ENCODE results near the gene HAUS3. TPM values are rescaled to one million over a fixed set of nuclear protein-coding genes. Genes with fewer than 3 reads are reported as not detected.
"Not testable (repeated sequence)": the region's sequence is repeated elsewhere in the genome, so short reads cannot be mapped to it uniquely, and the experiment has no call there.

The HAUS3 gene
- total RNA-seq, 1 experiment from 2014 or later: 9.5 TPM

DNA sequence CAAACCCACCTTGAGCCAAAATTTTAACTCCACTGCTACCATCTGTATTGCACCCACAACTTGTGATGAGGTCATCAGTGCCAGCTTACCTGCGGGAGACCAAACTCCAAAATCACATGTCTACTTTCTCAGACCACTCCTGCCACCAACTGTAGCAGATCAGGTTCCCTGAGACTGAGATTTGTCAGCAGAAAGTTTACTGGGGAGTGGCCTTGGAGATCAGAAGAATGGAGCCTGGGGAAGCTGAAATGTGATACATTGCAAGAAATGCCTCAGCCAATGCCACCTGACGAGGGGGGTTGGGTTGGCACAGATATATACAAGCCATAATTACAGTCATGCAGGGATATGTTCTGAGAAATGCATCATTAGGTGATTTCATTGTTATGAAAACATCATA, 19.1 kb downstream of the HAUS3 start:
- Histone ChIP-seq H3K4me2 (ENCODE audit: low read length) (no peak overlapping the region), H3K4me1 (ENCODE audit: insufficient read depth, low read length) (peaks cover 21% of the 10 kb centered on the region; the same call in 1 of the 2 replicates), H3K36me3 (ENCODE audit: low read depth, low read length) (no peaks in the 10 kb centered on the region), H3K9me3 (ENCODE audit: low read length) (no peaks in the 10 kb centered on the region), H3F3A (ENCODE audit: low read length, unreplicated experiment) (no peaks in the 10 kb centered on the region), H3K9ac (ENCODE audit: low read length) (no peak overlapping the region), H3K27ac (ENCODE audit: low read length) (no peak overlapping the region), H3K27me3 (ENCODE audit: low read length) (no peaks in the 10 kb centered on the region), H4K20me1 (ENCODE audit: low read length) (no peaks in the 10 kb centered on the region), H3K9me2 (replicated peaks; ENCODE audit: low read length) (no peaks in the 10 kb centered on the region), H2AFZ (ENCODE audit: low read length) (no peak overlapping the region), H3K79me2 (ENCODE audit: low read length) (no peaks in the 10 kb centered on the region), H3K4me3 (ENCODE audit: low read length) (no peak overlapping the region)
- DNase-seq (peak; percentile 57), ATAC-seq (peak; percentile 53)
- intact Hi-C loops (cut with micrococcal nuclease): loop anchor here (5.0 kb wide), 1 partner anchor 239 kb away; no protein-coding TSS in a partner anchor
- ChIA-PET CTCF (interaction anchor here (0.6 kb wide), 1 partner anchor 135 kb away, joined by 3 read pairs; no protein-coding TSS in a partner anchor), POLR2A (ENCODE audit: unreplicated experiment) (interaction anchor here (0.5 kb wide), 1 partner anchor 313 kb away, joined by 3 read pairs; no protein-coding TSS in a partner anchor)
- no TSS peak for BruUV-seq (replicated peaks)
- TF ChIP-seq, protein P1, sequence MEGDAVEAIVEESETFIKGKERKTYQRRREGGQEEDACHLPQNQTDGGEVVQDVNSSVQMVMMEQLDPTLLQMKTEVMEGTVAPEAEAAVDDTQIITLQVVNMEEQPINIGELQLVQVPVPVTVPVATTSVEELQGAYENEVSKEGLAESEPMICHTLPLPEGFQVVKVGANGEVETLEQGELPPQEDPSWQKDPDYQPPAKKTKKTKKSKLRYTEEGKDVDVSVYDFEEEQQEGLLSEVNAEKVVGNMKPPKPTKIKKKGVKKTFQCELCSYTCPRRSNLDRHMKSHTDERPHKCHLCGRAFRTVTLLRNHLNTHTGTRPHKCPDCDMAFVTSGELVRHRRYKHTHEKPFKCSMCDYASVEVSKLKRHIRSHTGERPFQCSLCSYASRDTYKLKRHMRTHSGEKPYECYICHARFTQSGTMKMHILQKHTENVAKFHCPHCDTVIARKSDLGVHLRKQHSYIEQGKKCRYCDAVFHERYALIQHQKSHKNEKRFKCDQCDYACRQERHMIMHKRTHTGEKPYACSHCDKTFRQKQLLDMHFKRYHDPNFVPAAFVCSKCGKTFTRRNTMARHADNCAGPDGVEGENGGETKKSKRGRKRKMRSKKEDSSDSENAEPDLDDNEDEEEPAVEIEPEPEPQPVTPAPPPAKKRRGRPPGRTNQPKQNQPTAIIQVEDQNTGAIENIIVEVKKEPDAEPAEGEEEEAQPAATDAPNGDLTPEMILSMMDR (conservative IDR thresholded peaks at IDR 0.05; ENCODE audit: low read depth, low read length): no peak
- TF ChIP-seq EZH2 (IDR thresholded peaks at IDR 0.05; ENCODE audit: low read length, unreplicated experiment): no peak
- TF ChIP-seq EZH2phosphoT487 (IDR thresholded peaks at IDR 0.05; ENCODE audit: borderline replicate concordance, low read length): no peak

- H3K4me2 ChIP-seq (ENCODE audit: low read length); CTCF ChIA-PET; H3K9me3 ChIP-seq (ENCODE audit: low read length); H3K9ac ChIP-seq (ENCODE audit: low read length); DNase-seq; H2AFZ ChIP-seq (ENCODE audit: low read length); H3K4me3 ChIP-seq (ENCODE audit: low read length); BruUV-seq (replicated peaks); ATAC-seq; H3K27ac ChIP-seq (ENCODE audit: low read length); H3K9me2 ChIP-seq (replicated peaks; ENCODE audit: low read length); H3K27me3 ChIP-seq (ENCODE audit: low read length); POLR2A ChIA-PET (ENCODE audit: unreplicated experiment); H4K20me1 ChIP-seq (ENCODE audit: low read length); H3F3A ChIP-seq (ENCODE audit: low read length, unreplicated experiment); H3K79me2 ChIP-seq (ENCODE audit: low read length); H3K36me3 ChIP-seq (ENCODE audit: low read depth, low read length): not testable (repeated sequence)
- H3K4me1 ChIP-seq (ENCODE audit: insufficient read depth, low read length): peaks cover 29% of the 10 kb centered on the region
- intact Hi-C loops (cut with micrococcal nuclease): loop anchor here (5.0 kb wide), 1 partner anchor 241 kb away; no protein-coding TSS in a partner anchor
Measured at GRCh38 chr4:2221378-2221777, 20.5 kb downstream of the HAUS3 start.

- Histone ChIP-seq H3F3A (ENCODE audit: low read length, unreplicated experiment) (no peaks in the 10 kb centered on the region), H4K20me1 (ENCODE audit: low read length) (no peaks in the 10 kb centered on the region), H3K4me1 (ENCODE audit: insufficient read depth, low read length) (peaks cover 29% of the 10 kb centered on the region), H3K36me3 (ENCODE audit: low read depth, low read length) (no peaks in the 10 kb centered on the region), H3K27me3 (ENCODE audit: low read length) (no peaks in the 10 kb centered on the region), H3K79me2 (ENCODE audit: low read length) (no peaks in the 10 kb centered on the region), H3K4me3 (ENCODE audit: low read length) (no peak overlapping the region), H3K9me2 (replicated peaks; ENCODE audit: low read length) (no peaks in the 10 kb centered on the region), H3K4me2 (ENCODE audit: low read length) (no peak overlapping the region), H3K9ac (ENCODE audit: low read length) (no peak overlapping the region), H3K27ac (ENCODE audit: low read length) (no peak overlapping the region), H2AFZ (ENCODE audit: low read length) (no peak overlapping the region), H3K9me3 (ENCODE audit: low read length) (no peaks in the 10 kb centered on the region)
- TF ChIP-seq, protein P1 (conservative IDR thresholded peaks at IDR 0.05; ENCODE audit: low read depth, low read length): peak; percentile 87
- TF ChIP-seq EZH2phosphoT487 (IDR thresholded peaks at IDR 0.05; ENCODE audit: borderline replicate concordance, low read length): no peak
- ChIA-PET POLR2A (ENCODE audit: unreplicated experiment) (interaction anchor here (0.5 kb wide), 1 partner anchor 11 kb away, joined by 3 read pairs; no protein-coding TSS in a partner anchor), CTCF (interaction anchor here (0.6 to 1.1 kb wide), 4 partner anchors 18 to 446 kb away, joined by 3 read pairs; no protein-coding TSS in a partner anchor)
- no TSS peak for BruUV-seq (replicated peaks)
- peak; percentile 78 for DNase-seq
- intact Hi-C loops (cut with micrococcal nuclease): loop anchor here (5.0 kb wide), 1 partner anchor 242 kb away; no protein-coding TSS in a partner anchor
- peak; percentile 77 for ATAC-seq
Measured at GRCh38 chr4:2220016-2220630, 21.8 kb downstream of the HAUS3 start.
